RWPE2 (cell line): Measurements from ENCODE around the gene GDPD1.

Experiments
- ATAC-seq: fragments of 200-7000 bp; cut with Tn5 transposase; 3 replicates; pipeline ENCODE4 v1.9.1; 2021; ENCODE audit warnings: low read depth
- DNase-seq: peaks from one replicate; pipeline ENCODE4 v3.0.0-alpha.2; 2020; ENCODE audit warnings: low spot score
- H3K27ac ChIP-seq: fragments of 450-650 bp; 2 replicates; pipeline ENCODE4 v1.5.1; 2017; ENCODE audit warnings: mild to moderate bottlenecking; ENCODE audit not compliant: poor library complexity, severe bottlenecking
- H3K27me3 ChIP-seq: fragments of 250-450 bp; sonication (Bioruptor Pico); 2 replicates; pipeline ENCODE4 v1.5.1; 2021; ENCODE audit warnings: mild to moderate bottlenecking, moderate library complexity; ENCODE audit not compliant: insufficient read depth, poor library complexity, severe bottlenecking
- H3K36me3 ChIP-seq: fragments of 250-450 bp; sonication (Bioruptor Pico); 2 replicates; pipeline ENCODE4 v1.5.1; 2020; ENCODE audit warnings: low read depth, mild to moderate bottlenecking, moderate library complexity
- H3K4me1 ChIP-seq: fragments of 250-450 bp; sonication (Bioruptor Pico); 2 replicates; pipeline ENCODE4 v1.5.1; 2021; ENCODE audit warnings: mild to moderate bottlenecking, moderate library complexity; ENCODE audit not compliant: insufficient read depth, poor library complexity, severe bottlenecking
- H3K4me3 ChIP-seq: fragments of 250-450 bp; sonication (Bioruptor Pico); 2 replicates; pipeline ENCODE4 v1.5.1; 2021; ENCODE audit warnings: mild to moderate bottlenecking, moderate library complexity; ENCODE audit not compliant: severe bottlenecking
- H3K9me3 ChIP-seq: fragments of 250-450 bp; sonication (Bioruptor Pico); 2 replicates; pipeline ENCODE4 v1.5.1; 2021; ENCODE audit warnings: mild to moderate bottlenecking, moderate library complexity; ENCODE audit not compliant: severe bottlenecking
- TF ChIP-seq, protein P1 (sequence below): fragments of 450-650 bp; IDR thresholded peaks from one replicate; pipeline ENCODE4 v1.5.1; 2017; ENCODE audit warnings: mild to moderate bottlenecking, moderate library complexity; ENCODE audit not compliant: poor library complexity, severe bottlenecking

Gene GDPD1

DNA sequence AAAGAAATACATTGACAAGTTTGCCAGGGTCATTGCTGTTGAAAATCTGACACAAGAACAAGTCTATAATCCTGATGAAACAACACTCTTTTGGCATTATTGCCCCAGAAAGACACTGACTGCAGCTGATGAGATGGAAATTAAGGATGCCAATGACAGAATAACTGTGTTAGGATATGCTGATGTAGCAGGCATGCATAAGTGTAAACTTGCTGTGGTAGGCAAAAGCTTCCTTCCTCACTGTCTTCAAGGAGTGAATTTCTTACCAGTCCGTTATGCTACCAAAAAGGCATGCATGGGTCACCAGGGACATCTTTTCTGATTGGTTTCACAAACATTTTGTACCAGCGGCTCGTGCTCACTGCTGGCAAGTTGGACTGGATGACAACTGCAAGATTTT lies 10.5 kb downstream of the GDPD1 start:
- Histone ChIP-seq H3K27me3 (no peaks in the 10 kb centered on the region), H3K9me3 (no peaks in the 10 kb centered on the region), H3K36me3 (no peaks in the 10 kb centered on the region), H3K27ac (no peak overlapping the region), H3K4me1 (no peaks in the 10 kb centered on the region), H3K4me3 (no peak overlapping the region)
- TF ChIP-seq, protein P1, sequence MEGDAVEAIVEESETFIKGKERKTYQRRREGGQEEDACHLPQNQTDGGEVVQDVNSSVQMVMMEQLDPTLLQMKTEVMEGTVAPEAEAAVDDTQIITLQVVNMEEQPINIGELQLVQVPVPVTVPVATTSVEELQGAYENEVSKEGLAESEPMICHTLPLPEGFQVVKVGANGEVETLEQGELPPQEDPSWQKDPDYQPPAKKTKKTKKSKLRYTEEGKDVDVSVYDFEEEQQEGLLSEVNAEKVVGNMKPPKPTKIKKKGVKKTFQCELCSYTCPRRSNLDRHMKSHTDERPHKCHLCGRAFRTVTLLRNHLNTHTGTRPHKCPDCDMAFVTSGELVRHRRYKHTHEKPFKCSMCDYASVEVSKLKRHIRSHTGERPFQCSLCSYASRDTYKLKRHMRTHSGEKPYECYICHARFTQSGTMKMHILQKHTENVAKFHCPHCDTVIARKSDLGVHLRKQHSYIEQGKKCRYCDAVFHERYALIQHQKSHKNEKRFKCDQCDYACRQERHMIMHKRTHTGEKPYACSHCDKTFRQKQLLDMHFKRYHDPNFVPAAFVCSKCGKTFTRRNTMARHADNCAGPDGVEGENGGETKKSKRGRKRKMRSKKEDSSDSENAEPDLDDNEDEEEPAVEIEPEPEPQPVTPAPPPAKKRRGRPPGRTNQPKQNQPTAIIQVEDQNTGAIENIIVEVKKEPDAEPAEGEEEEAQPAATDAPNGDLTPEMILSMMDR = no peak
- DNase-seq = no peak
- no peak for ATAC-seq

DNA sequence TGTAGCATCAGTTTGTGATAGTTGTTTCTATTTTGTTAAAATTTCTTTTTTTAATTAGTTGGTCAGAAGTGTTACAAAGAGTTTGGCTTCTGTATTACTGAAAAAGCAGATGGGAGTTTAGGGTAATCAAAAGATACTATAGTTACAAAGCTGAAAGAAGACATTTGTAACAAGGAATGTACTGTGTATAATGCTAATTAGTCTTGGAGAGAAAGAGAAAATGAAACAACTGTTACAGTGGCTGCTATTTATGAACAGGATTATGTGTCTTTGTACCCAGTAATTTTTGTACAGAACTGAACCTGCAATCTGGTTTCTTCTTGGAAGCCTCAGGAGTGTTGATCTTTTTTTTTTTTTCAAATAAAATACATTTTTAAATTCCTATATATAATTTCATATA lies 14.3 kb downstream of the GDPD1 start:
- H3K4me1 ChIP-seq = no peaks in the 10 kb centered on the region

DNA sequence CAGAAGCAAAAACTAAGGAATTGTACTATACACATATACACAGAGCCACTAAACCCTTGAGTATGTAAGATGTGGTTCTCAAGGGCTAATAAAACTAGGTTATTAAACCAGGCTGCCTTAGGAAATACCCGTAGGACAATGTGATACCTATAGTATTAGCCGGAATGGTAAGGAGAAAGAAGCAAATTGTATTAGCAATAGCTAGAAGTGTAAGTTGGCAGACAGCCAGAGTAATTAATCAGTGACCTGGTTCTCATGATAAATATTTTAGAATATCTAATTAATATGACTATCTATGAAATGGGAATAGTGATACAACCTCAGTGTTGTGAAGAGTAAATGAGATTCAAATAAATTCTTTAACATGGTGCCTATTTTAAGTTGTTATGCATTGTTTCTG lies 18.6 kb downstream of the GDPD1 start:
- Histone ChIP-seq H3K36me3 (no peaks in the 10 kb centered on the region), H3K9me3 (no peaks in the 10 kb centered on the region), H3K27me3 (no peaks in the 10 kb centered on the region), H3K27ac (no peak overlapping the region), H3K4me1 (no peaks in the 10 kb centered on the region), H3K4me3 (no peak overlapping the region)
- no peak for ATAC-seq
- no peak for DNase-seq
- TF ChIP-seq, protein P1 = no peak

More for the DNA sequence above, 14.3 kb downstream of the GDPD1 start:
- TF ChIP-seq, protein P1 = no peak
- Histone ChIP-seq H3K9me3 (no peaks in the 10 kb centered on the region), H3K36me3 (no peaks in the 10 kb centered on the region), H3K4me3 (no peak overlapping the region), H3K27ac (no peak overlapping the region), H3K27me3 (no peaks in the 10 kb centered on the region)
- no peak for DNase-seq
- ATAC-seq = no peak

GRCh38 chr17:59244081-59244480 lies 23.8 kb downstream of the GDPD1 start:
- peaks cover 7% of the 10 kb centered on the region for H3K36me3 ChIP-seq
- no peak overlapping the region for H3K4me3 ChIP-seq
- H3K27ac ChIP-seq = no peak overlapping the region
- no peak for DNase-seq
- TF ChIP-seq, protein P1 = no peak
- no peaks in the 10 kb centered on the region for H3K4me1 ChIP-seq
- no peak for ATAC-seq
- H3K9me3 ChIP-seq = no peaks in the 10 kb centered on the region
- no peaks in the 10 kb centered on the region for H3K27me3 ChIP-seq

- Histone ChIP-seq H3K27me3 (no peaks in the 10 kb centered on the region), H3K36me3 (no peaks in the 10 kb centered on the region), H3K9me3 (no peaks in the 10 kb centered on the region), H3K4me3 (no peak overlapping the region), H3K27ac (no peak overlapping the region), H3K4me1 (no peaks in the 10 kb centered on the region)
- ATAC-seq = no peak
- TF ChIP-seq, protein P1 = no peak
- DNase-seq = no peak
Measured at GRCh38 chr17:59254742-59255141, 34.4 kb downstream of the GDPD1 start.
